Measurements from ENCODE around the gene DHX9.

DHX9 gene

DNA sequence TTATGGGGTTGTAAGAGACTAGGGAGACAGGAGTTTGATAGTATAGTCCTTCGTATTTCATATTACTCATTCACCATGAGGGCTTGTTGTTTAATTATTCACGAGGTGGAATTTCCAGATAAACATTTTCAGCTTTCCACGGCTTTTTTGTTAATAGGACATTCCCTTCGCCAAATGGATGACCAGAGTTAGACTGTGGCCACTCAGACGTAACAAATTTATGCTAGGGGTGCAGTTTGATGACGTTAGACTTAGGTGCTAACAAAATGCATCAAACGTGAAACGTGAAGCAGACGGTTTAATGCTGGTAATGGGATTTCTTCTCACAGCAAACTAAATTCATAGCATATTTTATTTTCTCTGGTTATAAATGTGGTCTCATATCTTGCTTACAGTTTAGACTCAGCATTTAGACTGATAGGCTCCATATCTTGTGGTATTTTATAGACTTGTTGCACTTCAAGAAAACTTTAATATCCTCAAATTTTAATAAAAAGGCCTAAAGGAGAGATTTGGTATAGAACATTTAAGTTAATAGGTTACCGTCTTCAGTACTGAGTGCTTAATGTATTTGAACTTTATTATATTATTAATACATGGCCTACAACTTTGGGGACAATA is 2.3 kb downstream of the DHX9 start:
- no peak for DNase-seq (ENCODE audit: low spot score)

DNA sequence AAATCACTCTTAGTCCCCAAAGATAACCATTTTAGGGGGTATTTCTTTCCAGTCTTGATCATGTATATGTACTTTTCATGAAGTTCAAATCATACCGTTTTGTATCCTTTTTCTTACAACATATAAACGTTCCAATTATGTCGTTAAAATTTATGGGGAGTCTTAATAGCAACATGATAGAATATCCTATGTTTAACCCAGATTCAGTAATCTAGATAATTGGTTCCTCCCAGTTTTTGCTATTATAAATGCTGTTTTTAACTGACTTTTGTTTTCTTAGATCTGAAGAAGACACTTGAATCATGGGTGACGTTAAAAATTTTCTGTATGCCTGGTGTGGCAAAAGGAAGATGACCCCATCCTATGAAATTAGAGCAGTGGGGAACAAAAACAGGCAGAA is 3.1 kb downstream of the DHX9 start:
- no peak for DNase-seq (ENCODE audit: low spot score)

DNA sequence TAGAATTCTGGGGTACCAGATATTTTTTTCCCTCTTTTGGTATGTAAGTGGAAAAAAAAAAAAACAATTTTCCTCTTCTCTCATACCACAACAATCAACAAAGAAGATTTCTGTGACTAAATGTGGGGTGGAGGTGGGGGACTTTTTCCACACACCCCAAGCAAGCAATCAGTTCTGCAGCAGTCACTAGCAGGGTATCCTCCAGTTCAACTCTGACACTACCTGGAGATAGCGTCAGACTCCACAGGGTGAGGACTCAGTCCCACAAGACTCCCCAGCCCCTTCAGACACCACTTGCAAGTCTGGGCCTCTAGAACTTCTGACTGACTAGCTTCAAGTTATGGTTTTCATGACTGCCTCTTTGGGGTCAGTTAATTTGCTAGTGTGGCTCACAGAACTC is 6.2 kb downstream of the DHX9 start:
- no peak for DNase-seq (ENCODE audit: low spot score)

DNA sequence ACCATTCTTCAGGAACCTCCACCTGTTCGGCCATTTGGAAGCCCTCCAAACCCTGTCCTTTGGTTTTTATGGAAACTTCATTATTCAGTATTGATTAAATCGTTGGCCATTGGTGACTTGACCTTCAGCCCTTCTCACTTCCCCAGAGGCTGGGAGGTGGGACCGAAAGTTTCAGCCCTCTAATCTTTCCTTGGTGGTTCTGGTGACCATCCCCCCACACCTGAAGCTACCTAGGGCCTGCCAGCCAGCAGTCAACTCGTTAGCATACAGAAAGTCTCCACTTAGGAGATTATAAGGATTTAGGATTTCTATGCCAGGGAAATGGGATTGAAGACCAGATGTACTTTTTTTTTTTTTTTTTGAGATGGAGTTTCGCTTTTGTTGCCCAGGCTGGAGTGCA is 6.7 kb downstream of the DHX9 start:
- DNase-seq (ENCODE audit: low spot score), result no peak

DNA sequence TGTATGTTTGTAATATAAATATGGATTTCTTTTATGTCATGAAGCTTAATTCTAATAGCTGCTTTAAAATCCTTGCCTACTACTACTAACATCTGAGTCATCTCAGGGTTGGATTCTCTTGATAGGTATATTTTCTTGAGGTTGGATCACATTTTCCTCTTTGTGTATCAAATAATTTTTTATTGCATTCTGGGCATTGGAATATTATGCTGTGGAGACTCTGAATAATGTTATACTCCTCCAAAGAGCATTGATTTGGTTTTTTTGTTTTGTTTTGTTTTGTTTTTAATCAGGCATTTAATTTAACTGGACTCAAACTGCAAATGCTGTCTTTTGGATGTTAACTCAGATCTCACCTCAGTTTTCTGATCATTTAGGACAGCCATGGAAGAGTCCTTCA is 8.0 kb downstream of the DHX9 start:
- DNase-seq (ENCODE audit: low spot score), result no peak

DNA sequence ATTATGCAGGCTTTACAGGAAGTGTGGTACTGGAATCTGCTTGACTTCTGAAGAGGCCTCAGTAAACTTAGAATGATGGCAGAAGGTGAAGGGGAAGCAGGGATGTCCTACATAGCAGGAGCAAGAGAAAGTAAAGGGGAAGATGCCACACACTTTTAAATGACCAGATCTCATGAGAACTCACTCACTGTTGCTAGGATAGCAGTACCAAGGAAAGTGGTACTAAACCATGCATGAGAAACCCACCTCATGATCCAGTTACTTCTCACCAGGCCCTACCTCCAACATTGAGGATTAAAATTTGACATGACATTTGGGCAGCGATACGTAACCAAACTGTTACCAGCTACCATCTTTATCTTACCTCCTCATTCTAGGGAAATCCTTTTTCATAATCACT is 9.6 kb downstream of the DHX9 start:
- no peak for DNase-seq (ENCODE audit: low spot score)

DNA sequence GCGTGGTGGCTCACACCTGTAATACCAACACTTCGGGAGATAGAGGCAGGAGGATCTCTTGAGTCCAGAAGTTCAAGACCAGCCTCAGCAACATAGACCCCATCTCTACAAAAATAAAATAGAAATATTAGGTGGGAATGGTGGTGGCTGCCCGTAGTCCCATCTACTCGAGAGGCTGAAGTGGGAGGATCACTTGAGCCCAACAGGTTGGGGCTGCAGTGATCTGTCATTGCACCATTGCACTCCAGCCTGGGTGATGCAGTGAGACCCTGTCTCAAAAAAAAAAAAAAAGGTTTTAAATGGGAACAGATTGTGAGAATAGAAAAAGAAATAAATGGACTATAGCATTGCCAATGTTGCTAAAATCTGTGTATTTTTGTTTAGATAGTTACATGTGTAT is 11.2 kb downstream of the DHX9 start:
- DNase-seq (ENCODE audit: low spot score), result no peak

DNA sequence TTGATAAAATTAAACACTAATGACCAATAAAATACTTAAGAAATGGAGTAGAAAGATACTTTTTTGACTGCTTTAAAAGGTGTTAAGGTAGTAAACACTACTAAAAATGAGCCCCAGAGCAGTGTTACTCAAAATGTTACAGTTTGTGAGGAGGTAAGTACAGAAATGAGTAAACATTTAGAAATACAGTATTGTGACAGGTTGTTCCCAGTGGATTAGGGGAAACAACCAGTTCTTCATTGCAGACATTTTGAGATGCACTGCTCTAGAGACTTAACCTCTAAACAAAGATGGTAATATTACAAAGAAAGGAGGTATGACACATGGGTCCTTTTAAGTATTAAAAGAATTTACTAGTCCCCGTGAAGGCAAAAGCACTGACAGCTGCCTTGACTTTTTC is 12.7 kb downstream of the DHX9 start:
- no peak for DNase-seq (ENCODE audit: low spot score)

DNA sequence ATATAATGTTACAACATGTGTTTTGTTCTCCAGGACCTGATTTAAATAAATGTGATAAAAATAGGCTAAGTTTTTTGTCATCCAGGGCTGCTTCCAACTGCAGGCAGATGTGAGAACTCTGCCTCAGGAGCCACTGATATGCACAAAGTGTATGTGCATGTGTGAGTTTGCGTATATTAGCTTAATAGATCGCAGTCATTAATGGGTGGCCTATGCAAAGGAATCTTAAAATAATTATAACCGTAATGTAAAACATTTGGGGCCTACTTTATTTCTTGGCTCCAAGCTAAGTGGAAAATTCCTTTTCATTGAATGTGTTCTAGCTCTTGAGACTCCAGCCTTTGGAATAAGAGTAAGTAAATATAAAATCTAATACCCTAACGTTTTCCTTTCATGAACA is 16.8 kb downstream of the DHX9 start:
- DNase-seq (ENCODE audit: low spot score), result no peak

DNA sequence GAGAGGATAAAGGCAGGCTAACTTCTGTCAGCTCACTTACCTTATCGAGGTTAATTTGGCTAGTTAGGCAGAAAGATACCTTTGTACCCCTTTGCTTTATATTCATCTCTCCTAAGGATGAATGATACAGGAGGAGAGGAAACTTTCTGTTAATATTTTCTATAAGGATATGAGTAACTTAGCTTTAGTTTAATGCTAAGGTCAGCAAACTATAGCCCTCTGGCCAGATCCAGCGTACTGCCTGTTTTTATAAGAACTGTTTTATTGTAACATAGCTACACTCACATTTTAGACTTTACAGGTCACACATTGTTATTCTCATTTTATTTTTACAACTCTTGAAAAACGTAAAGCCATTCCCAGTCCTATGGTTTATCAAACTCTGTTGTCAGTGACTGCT is 18.1 kb downstream of the DHX9 start:
- DNase-seq (ENCODE audit: low spot score), result no peak

DNA sequence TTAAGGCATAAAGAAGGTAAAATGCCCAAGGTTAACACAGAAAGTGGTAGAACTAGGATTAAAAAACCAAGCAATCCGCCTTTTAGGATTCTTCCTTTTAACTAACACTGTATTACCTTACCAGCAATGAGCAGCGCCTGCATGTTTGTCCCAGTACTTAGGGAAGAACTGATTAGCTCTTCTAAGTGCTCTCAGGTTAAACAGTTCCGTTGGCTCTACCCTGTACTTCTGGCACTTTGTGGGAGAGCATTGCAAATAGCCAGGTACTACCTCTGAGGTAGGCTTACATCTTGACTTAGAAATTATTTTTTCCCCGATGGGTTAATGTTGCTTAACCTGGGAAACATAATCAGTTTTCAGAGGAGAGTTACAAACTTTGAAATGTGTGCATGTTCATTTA is 21.5 kb downstream of the DHX9 start:
- no peak for DNase-seq (ENCODE audit: low spot score)

DNA sequence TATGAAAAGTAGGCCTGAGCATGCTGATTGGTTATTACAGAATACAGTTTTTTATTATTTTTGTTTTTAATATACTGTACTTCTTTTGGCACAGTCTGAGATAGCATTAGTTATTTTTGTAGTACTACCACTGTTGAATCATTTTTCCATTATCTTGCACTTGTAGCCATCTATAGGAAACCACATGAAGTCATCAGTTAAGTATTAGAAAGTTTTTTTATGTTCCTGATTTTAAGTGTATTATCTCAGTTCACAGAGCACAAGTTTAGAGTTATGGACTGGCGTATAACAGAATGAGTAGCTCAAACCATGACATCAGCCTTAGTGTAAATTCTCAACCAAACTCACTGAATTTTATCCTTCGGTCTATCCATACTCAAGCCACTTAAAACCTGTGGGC is 22.8 kb downstream of the DHX9 start:
- no peak for DNase-seq (ENCODE audit: low spot score)

DNA sequence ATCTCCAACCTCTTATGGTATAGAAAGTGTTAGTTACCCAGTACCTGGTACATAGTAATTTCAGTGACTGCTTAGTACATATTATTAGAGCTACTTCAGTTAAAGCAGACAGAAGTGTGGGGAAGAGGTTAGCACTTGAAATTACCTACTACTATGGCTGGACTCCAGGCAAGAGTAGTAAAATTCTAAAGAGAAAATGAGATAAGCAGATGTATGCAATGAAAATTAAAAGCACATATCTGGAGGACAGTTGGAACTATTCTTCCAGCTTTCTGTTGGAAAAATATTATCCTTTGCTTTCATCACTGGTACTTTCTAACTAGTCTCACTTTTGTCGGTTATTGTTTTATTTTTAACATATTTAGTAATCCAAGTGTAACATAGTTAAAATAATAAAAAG is 23.7 kb downstream of the DHX9 start:
- no peak for DNase-seq (ENCODE audit: low spot score)

DNA sequence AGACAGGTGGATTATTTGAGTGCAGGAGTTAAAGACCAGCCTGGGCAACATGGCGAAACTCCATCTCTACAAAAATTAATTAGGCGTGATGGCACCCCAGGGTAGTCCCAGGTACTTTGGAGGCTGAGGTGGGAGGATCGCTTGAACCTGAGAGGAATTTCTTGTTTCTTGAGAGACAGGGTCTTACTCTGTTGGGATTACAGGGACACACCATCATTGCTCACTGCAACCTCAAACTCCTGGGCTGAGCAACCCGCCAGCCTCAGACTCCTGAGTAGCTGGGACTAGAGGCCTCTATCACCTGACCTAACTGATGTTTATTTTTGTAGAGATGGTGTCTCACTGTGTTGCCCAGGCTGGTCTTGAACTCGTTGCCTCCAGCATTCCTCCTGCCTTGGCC is 24.8 kb downstream of the DHX9 start:
- DNase-seq (ENCODE audit: low spot score), result no peak

DNA sequence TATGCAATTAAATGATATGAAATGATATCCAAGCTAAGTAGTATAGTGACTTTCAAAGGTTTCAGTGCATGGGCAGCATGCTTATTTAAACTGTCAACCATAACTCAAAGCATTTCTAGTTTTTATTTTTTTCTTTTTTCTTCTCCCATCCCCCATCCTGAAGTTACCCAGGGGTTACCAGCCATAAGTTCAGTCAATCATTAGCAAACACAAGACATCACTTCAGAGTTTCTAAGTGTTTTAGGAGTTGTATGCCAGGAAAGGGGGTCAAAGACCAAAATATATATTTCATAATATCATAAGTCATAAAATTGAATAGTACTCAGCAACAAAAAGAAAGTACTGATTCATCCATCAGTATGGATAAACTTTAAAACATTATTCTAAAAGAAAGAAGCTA is 28.7 kb downstream of the DHX9 start:
- no peak for DNase-seq (ENCODE audit: low spot score)

DNA sequence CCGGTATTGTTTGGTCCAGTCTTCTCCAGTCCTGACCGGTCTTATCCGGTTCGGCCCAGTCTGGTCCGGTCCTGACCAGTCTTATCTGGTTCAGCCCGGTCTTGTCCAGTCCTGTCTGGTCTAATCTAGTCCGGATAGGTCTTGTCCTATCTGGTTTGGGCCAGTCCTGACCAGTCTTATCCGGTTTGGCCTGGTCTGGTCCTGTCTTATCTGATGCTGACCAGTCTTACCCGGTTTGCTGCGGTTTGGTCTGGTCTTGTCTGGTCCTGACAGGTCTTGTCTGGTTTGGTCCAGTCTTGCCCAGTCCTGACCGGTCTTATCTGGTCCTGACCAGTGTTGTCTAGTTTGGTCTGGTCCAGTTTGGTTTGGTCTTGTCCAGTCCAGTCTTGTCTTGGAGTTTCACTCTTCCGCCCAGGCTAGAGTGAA is 30.1 kb downstream of the DHX9 start:
- DNase-seq (ENCODE audit: low spot score), result no peak

DNA sequence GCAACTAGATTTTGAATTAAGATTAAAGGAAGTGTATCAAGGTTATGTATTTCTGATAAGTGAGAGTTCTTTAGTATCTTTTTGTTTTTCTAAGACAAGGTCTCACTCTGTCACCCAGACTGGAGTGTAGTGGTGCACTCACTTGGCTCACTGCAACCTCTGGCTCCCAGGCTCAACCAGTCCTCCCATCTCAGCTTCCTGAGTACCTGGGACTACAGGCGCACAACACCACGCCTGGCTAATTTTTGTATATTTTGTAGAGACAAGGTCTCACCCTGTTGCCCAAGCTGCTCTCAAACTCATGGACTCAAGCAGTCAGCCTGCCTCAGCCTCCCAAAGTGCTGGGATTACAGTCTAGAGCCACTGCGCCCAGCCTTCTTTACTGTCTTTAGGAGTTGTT is 33.7 kb downstream of the DHX9 start:
- DNase-seq (ENCODE audit: low spot score), result no peak

DNA sequence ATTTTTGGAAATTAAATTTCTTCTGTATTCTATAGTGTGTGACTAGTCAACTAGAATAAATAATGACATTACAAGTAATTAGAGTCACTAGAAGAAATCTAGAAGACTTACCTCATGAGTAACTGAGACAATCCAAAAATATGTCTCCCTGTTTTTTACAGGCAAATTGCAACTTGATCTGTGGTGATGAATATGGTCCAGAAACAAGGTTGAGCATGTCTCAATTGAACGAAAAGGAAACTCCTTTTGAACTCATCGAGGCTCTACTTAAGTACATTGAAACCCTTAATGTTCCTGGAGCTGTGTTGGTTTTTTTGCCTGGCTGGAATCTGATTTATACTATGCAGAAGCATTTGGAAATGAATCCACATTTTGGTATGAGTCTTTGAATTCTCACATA is 36.7 kb downstream of the DHX9 start:
- no peak for DNase-seq (ENCODE audit: low spot score)

DNA sequence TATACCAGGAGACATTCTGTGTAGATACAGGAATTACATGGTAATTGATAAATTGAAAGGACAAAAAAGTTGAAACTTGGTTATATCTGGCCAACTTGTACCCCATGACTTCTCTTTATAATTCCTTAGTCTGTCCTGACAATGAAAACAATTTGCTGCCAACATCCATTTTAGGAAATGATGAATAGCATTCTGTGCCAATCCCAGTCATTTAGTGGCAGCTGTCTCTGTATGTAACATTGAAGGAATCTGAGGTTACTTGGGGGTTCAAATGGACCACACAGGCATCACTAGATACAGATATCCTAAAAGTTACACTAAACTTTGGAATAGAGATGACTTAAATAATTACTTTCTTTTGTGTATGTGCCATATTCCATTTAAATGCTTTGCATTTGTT is 38.2 kb downstream of the DHX9 start:
- no peak for DNase-seq (ENCODE audit: low spot score)

DNA sequence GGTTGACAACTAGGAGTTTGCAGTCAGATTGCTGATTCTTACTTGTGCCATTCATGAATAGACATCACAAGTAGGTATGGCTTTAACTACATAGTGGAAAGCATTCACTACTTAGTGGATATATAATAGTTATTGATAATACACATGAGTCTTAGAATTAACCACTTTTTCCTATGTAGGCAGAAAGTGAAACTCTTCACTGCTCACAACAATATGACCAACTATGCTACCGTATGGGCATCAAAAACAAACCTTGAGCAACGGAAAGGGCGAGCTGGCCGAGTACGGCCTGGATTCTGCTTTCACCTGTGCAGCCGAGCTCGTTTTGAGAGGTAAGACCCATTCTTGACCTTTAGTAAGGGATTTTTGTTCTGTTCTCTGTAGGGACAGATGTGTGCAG is 38.7 kb downstream of the DHX9 start:
- DNase-seq (ENCODE audit: low spot score), result no peak

DNA sequence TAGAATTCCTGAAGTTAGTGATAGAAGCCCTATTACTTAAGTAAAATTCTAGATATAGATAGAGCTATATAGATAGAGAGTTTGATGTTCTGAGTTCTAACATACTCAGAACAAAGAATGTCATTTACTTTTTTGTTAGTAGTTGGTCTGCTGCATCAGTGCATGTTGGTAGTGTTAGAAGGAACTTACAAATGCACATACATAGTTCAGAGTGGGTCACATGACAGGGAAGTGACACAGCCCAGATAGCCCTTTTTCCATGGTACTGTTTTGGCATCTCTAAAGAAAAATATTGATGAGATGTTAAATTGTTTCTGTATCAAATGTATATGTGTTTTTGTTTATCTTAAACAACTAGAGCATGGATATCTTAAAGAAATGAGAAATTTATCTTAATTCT is 45.7 kb downstream of the DHX9 start:
- DNase-seq (ENCODE audit: low spot score), result no peak

DNA sequence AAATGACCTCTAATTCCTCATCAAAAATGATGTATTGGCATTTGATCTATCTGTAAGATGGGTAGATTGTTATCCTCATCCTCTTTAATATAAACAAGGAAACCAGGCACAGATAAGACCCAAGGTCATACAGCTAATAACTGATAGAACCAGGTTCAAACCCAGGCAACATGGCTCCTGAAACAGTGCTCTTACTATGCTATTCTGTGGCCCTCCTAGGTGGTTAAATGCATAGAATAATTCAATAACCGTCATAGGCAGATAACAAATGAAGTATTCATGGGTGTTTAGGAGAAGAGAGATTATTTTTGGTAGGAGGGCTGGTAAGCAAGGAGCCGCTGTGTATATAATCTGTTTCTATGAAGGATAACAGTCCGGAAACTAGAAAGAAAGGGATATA is 46.4 kb downstream of the DHX9 start:
- no peak for DNase-seq (ENCODE audit: low spot score)

DNA sequence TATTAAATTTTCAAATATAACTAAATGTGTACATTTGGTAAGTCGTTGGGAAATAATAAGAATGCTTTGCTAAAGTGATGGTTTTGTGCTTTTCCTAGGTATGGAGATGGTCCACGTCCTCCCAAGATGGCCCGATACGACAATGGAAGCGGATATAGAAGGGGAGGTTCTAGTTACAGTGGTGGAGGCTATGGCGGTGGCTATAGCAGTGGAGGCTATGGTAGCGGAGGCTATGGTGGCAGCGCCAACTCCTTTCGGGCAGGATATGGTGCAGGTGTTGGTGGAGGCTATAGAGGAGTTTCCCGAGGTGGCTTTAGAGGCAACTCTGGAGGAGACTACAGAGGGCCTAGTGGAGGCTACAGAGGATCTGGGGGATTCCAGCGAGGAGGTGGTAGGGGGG is 47.8 kb downstream of the DHX9 start:
- DNase-seq (ENCODE audit: low spot score), result no peak

DNA sequence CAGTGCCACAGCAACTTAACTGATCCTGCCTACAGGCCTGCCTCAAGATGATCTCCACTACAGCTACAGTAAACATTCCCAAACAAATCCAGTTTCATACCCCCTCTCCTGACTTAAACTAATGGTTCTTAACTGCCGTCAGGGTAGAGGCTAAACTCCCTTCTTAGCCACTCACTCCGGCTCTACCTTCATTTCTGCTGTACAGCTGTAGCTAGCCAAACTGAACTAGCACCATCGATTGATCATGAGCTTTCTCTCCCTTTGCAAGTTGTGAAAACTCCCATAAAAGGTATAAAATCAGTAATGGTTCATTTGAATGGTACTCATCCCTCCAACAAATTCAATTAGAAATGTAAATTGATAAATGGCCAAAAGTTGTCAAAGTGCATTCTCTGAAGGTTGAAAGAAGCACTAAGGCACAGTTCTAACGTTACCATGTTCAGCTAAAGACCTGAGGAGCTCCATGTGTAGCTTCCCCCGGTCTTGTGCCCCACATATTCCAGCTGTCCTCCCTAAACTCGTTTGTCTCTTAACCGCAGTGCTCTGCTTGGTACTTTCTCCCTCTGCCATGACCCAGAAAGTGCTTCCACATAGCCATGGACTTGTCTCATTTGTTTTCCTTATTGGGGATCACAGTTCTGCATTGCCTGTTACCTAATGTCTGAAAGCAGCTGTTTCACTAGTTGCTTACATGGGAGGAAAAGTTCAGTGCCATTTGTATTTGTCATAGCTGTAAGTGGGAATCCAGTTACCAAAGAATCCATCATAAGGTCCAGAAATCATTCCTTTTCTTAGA is 49.8 kb downstream of the DHX9 start:
- DNase-seq (ENCODE audit: low spot score), result no peak
